ENCODE measurements around the gene DNAJC10.
"Not testable (repeated sequence)": the region's sequence is repeated elsewhere in the genome, so short reads cannot be mapped to it uniquely, and the experiment has no call there.

Gene DNAJC10

DNA sequence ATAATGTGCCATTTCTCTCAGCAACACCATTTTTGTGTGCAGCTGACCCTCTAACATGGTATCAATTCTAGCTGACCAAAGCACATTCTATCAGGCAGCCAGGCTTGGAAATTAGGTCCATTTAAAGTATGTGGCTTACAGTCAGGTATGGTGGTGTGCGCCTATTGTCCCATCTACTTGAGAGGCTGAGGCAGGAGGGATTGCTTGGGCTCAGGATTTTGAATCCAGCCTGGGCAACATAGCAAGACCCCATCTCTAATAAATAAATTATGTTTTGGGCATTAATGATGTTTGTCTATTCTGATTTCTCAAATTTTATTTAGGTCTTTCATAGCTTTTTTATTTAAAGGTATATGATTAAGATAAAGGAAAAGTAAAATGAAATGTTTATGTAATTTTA lies 63.3 kb downstream of the DNAJC10 start:
- no peaks in the 10 kb centered on the region for H3K9me2 ChIP-seq (replicated peaks; ENCODE audit: insufficient read depth, low read length)
- no peaks in the 10 kb centered on the region for H3K79me2 ChIP-seq (ENCODE audit: low read length)
- no peaks in the 10 kb centered on the region for H3K4me1 ChIP-seq (ENCODE audit: low read length)
- TF ChIP-seq CTCF (IDR thresholded peaks at IDR 0.05; ENCODE audit: low read length), result no peak
- no peak for TF ChIP-seq EZH2 (optimal IDR thresholded peaks at IDR 0.05; ENCODE audit: low read depth, low read length)
- TF ChIP-seq EZH2phosphoT487 (IDR thresholded peaks at IDR 0.05; ENCODE audit: low read length), result no peak
- no peak overlapping the region for H2AFZ ChIP-seq (ENCODE audit: low read length)
- no peak for DNase-seq
- no peaks in the 10 kb centered on the region for H3K9me3 ChIP-seq (replicated peaks; ENCODE audit: insufficient read depth, low read length)
- no peaks in the 10 kb centered on the region for H3F3A ChIP-seq (ENCODE audit: insufficient read depth, low read length)
- peaks cover 19% of the 10 kb centered on the region for H3K36me3 ChIP-seq (replicated peaks; ENCODE audit: insufficient read depth, low read length)
- no peak overlapping the region for H3K4me2 ChIP-seq (ENCODE audit: low read depth, low read length)
- H3K9ac ChIP-seq (ENCODE audit: low read length), result no peak overlapping the region
- no peaks in the 10 kb centered on the region for H3K27me3 ChIP-seq (replicated peaks; ENCODE audit: insufficient read depth, low read length)
- H4K20me1 ChIP-seq (ENCODE audit: insufficient read depth, low read length), result no peaks in the 10 kb centered on the region
- no peak overlapping the region for H3K4me3 ChIP-seq (ENCODE audit: low read length)
- H3K27ac ChIP-seq (ENCODE audit: low read length), result no peak overlapping the region

GRCh38 chr2:182781099-182781498 lies 65.0 kb downstream of the DNAJC10 start:
- H3K9me2 ChIP-seq (replicated peaks; ENCODE audit: insufficient read depth, low read length); H3K79me2 ChIP-seq (ENCODE audit: low read length); H2AFZ ChIP-seq (ENCODE audit: low read length); H3K4me1 ChIP-seq (ENCODE audit: low read length); DNase-seq; H3K4me3 ChIP-seq (ENCODE audit: low read length); H4K20me1 ChIP-seq (ENCODE audit: insufficient read depth, low read length); H3K4me2 ChIP-seq (ENCODE audit: low read depth, low read length); H3K27me3 ChIP-seq (replicated peaks; ENCODE audit: insufficient read depth, low read length); H3K9me3 ChIP-seq (replicated peaks; ENCODE audit: insufficient read depth, low read length); H3K27ac ChIP-seq (ENCODE audit: low read length); H3F3A ChIP-seq (ENCODE audit: insufficient read depth, low read length); H3K9ac ChIP-seq (ENCODE audit: low read length): not testable (repeated sequence)
- H3K36me3 ChIP-seq (replicated peaks; ENCODE audit: insufficient read depth, low read length), result peaks cover 12% of the 10 kb centered on the region

DNA sequence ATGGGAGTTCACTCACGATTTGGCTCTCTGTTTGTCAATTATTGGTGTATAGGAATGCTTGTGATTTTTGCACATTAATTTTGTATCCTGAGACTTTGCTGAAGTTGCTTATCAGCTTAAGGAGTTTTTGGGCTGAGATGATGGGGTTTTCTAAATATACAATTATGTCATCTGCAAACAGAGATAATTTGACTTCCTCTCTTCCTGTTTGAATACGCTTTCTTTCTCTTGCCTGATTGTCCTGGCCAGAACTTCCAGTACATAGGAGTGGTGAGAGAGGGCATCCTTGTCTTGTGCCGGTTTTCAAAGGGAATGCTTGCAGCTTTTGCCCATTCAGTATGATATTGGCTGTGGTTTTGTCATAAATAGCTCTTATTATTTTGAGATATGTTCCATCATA lies 66.6 kb downstream of the DNAJC10 start:
- H3K9me3 ChIP-seq (replicated peaks; ENCODE audit: insufficient read depth, low read length); H3K9ac ChIP-seq (ENCODE audit: low read length); H3K27me3 ChIP-seq (replicated peaks; ENCODE audit: insufficient read depth, low read length); H3K4me3 ChIP-seq (ENCODE audit: low read length); H3K27ac ChIP-seq (ENCODE audit: low read length); H3K36me3 ChIP-seq (replicated peaks; ENCODE audit: insufficient read depth, low read length); DNase-seq; H3F3A ChIP-seq (ENCODE audit: insufficient read depth, low read length); H3K4me2 ChIP-seq (ENCODE audit: low read depth, low read length); H3K79me2 ChIP-seq (ENCODE audit: low read length); H2AFZ ChIP-seq (ENCODE audit: low read length); H4K20me1 ChIP-seq (ENCODE audit: insufficient read depth, low read length); H3K9me2 ChIP-seq (replicated peaks; ENCODE audit: insufficient read depth, low read length); H3K4me1 ChIP-seq (ENCODE audit: low read length): not testable (repeated sequence)

GRCh38 chr2:182784058-182784706 lies 68.1 kb downstream of the DNAJC10 start:
- Histone ChIP-seq H3K9me3 (replicated peaks; ENCODE audit: insufficient read depth, low read length) (no peaks in the 10 kb centered on the region), H2AFZ (ENCODE audit: low read length) (no peak overlapping the region), H3K9me2 (replicated peaks; ENCODE audit: insufficient read depth, low read length) (no peaks in the 10 kb centered on the region), H3K9ac (ENCODE audit: low read length) (no peak overlapping the region), H4K20me1 (ENCODE audit: insufficient read depth, low read length) (no peaks in the 10 kb centered on the region), H3K36me3 (replicated peaks; ENCODE audit: insufficient read depth, low read length) (peaks cover 2% of the 10 kb centered on the region; the same call in 1 of the 2 replicates), H3K4me1 (ENCODE audit: low read length) (no peaks in the 10 kb centered on the region), H3K4me3 (ENCODE audit: low read length) (no peak overlapping the region), H3K4me2 (ENCODE audit: low read depth, low read length) (no peak overlapping the region), H3F3A (ENCODE audit: insufficient read depth, low read length) (no peaks in the 10 kb centered on the region), H3K27ac (ENCODE audit: low read length) (no peak overlapping the region), H3K27me3 (replicated peaks; ENCODE audit: insufficient read depth, low read length) (no peaks in the 10 kb centered on the region), H3K79me2 (ENCODE audit: low read length) (no peaks in the 10 kb centered on the region)
- DNase-seq, result no peak
- TF ChIP-seq EZH2 (optimal IDR thresholded peaks at IDR 0.05; ENCODE audit: low read depth, low read length), result no peak

DNA sequence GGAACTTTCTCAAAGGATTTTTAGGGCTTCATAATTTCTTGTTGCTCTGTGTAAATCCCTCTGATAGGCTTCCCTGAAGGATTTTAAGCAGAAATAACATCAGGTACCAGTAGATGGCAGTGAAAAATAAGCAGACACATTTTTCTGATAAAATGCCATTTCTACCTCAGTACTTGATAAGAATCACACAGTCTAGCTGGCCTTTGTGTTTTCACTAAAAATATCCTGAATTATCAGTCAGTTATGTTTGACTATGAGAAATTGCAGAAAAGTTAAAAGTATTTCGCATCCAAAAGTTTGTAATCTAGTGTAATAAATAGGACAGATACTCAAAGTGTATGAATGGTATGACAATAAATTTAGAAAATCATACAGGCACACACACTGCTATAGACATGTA lies 68.7 kb downstream of the DNAJC10 start:
- no peaks in the 10 kb centered on the region for H3F3A ChIP-seq (ENCODE audit: insufficient read depth, low read length)
- H3K4me1 ChIP-seq (ENCODE audit: low read length), result no peaks in the 10 kb centered on the region
- no peak overlapping the region for H2AFZ ChIP-seq (ENCODE audit: low read length)
- no peaks in the 10 kb centered on the region for H3K9me2 ChIP-seq (replicated peaks; ENCODE audit: insufficient read depth, low read length)
- H3K36me3 ChIP-seq (replicated peaks; ENCODE audit: insufficient read depth, low read length), result no peaks in the 10 kb centered on the region
- no peak overlapping the region for H3K4me2 ChIP-seq (ENCODE audit: low read depth, low read length)
- TF ChIP-seq EZH2 (optimal IDR thresholded peaks at IDR 0.05; ENCODE audit: low read depth, low read length), result no peak
- no peak for TF ChIP-seq EZH2phosphoT487 (IDR thresholded peaks at IDR 0.05; ENCODE audit: low read length)
- peak; percentile 49 for TF ChIP-seq CTCF (IDR thresholded peaks at IDR 0.05; ENCODE audit: low read length)
- no peak overlapping the region for H3K9ac ChIP-seq (ENCODE audit: low read length)
- H4K20me1 ChIP-seq (ENCODE audit: insufficient read depth, low read length), result no peaks in the 10 kb centered on the region
- no peak overlapping the region for H3K4me3 ChIP-seq (ENCODE audit: low read length)
- peak; percentile 24 for DNase-seq
- no peak overlapping the region for H3K27ac ChIP-seq (ENCODE audit: low read length)
- H3K27me3 ChIP-seq (replicated peaks; ENCODE audit: insufficient read depth, low read length), result no peaks in the 10 kb centered on the region
- H3K79me2 ChIP-seq (ENCODE audit: low read length), result no peaks in the 10 kb centered on the region
- no peaks in the 10 kb centered on the region for H3K9me3 ChIP-seq (replicated peaks; ENCODE audit: insufficient read depth, low read length)
